HEK293 (cell line): ENCODE data around the gene TMEM164.

Experiments
- CTCF ChIA-PET: fragments of 350-600 bp; formaldehyde crosslinking; extraction: SDS; loops from one replicate; lab custom pipeline; 2021; ENCODE audit warnings: antibody characterized with exemption; lab: Yijun Ruan, JAX
- POLR2A ChIA-PET: fragments of 300-600 bp; formaldehyde crosslinking; extraction: SDS; loops from one replicate; lab custom pipeline; 2020; ENCODE audit warnings: antibody characterized with exemption, inconsistent platforms; lab: Yijun Ruan, JAX
- H3K27ac ChIP-seq: fragments of 200-500 bp; sonication (Bioruptor generic); 2 replicates; pipeline ENCODE4 v1.5.1; 2014; ENCODE audit warnings: low read depth, low read length, control low read depth, inconsistent platforms; ENCODE audit errors: extremely low read depth
- H3K36me3 ChIP-seq, 2 experiments: fragments of 200-500 bp in 1 of 2; sonication (Bioruptor generic) in 1 of 2; 1 replicate in 1 of 2; 2 replicates in 1 of 2; pipeline ENCODE4 v1.5.1; 2014 to 2017; ENCODE audit warnings: inconsistent platforms in 2 of 2, low read length in 2 of 2; ENCODE audit not compliant: control insufficient read depth in 2 of 2, insufficient read depth in 1 of 2
- H3K4me1 ChIP-seq: fragments of 200-500 bp; sonication (Bioruptor generic); 2 replicates; pipeline ENCODE4 v1.5.1; 2014; ENCODE audit warnings: mild to moderate bottlenecking, low read length, inconsistent platforms; ENCODE audit not compliant: control insufficient read depth, insufficient read depth
- H3K4me3 ChIP-seq: 2 replicates; pipeline ENCODE4 v1.5.1; 2011; ENCODE audit warnings: low read depth, mild to moderate bottlenecking, control low read depth, low read length, moderate library complexity
- H3K9me3 ChIP-seq: fragments of 200-500 bp; sonication (Bioruptor generic); 2 replicates; pipeline ENCODE4 v1.5.1; 2014; ENCODE audit warnings: low read depth, low read length, inconsistent platforms; ENCODE audit not compliant: control insufficient read depth, insufficient read depth
- BCL6B ChIP-seq: fragments of 450-650 bp; formaldehyde crosslinking; IDR thresholded peaks from 2 replicates; pipeline ENCODE4 v1.5.1; 2017; ENCODE audit warnings: missing biosample characterization, missing genetic modification characterization
- GLI2 ChIP-seq: fragments of 450-650 bp; formaldehyde crosslinking; IDR thresholded peaks from 2 replicates; pipeline ENCODE4; 2017; ENCODE audit warnings: missing biosample characterization, missing genetic modification characterization, low read depth, borderline replicate concordance
- INSM2 ChIP-seq: fragments of 450-650 bp; formaldehyde crosslinking; IDR thresholded peaks from 2 replicates; pipeline ENCODE4 v1.5.1; 2016; ENCODE audit warnings: missing biosample characterization, missing genetic modification characterization
- YY2 ChIP-seq: fragments of 450-650 bp; formaldehyde crosslinking; IDR thresholded peaks from 2 replicates; pipeline ENCODE4 v1.5.1; 2016; ENCODE audit warnings: missing biosample characterization, missing genetic modification characterization
- ZBTB21 ChIP-seq: fragments of 450-650 bp; formaldehyde crosslinking; IDR thresholded peaks from 2 replicates; pipeline ENCODE4 v1.5.1; 2017; ENCODE audit warnings: missing biosample characterization, missing genetic modification characterization
- ZBTB44 ChIP-seq: fragments of 450-650 bp; IDR thresholded peaks from 2 replicates; pipeline ENCODE4 v1.5.1; 2018; ENCODE audit warnings: missing biosample characterization, mild to moderate bottlenecking, missing genetic modification characterization
- ZBTB8A ChIP-seq: fragments of 450-650 bp; formaldehyde crosslinking; IDR thresholded peaks from 2 replicates; pipeline ENCODE4 v1.5.1; 2016; ENCODE audit warnings: missing biosample characterization, missing genetic modification characterization
- ZNF19 ChIP-seq: fragments of 450-650 bp; formaldehyde crosslinking; IDR thresholded peaks from 2 replicates; pipeline ENCODE4; 2016; ENCODE audit warnings: missing biosample characterization, missing genetic modification characterization, low read depth
- ZNF266 ChIP-seq: fragments of 450-650 bp; formaldehyde crosslinking; IDR thresholded peaks from 2 replicates; pipeline ENCODE4 v1.5.1; 2016; ENCODE audit warnings: missing biosample characterization, missing genetic modification characterization, low read depth
- ZNF274 ChIP-seq, 2 experiments: fragments of 200-500 bp in 1 of 2; fragments of 450-650 bp in 1 of 2; sonication (Bioruptor generic) in 1 of 2; formaldehyde crosslinking in 1 of 2; IDR thresholded peaks; 2 replicates each; pipeline versions ENCODE4 v1.5.1 to v1.6.1; 2014 to 2016; ENCODE audit warnings: borderline replicate concordance in 1 of 2, inconsistent platforms in 1 of 2, low read length in 1 of 2, missing biosample characterization in 1 of 2, missing genetic modification characterization in 1 of 2
- ZNF280C ChIP-seq: fragments of 450-650 bp; formaldehyde crosslinking; IDR thresholded peaks from 2 replicates; pipeline ENCODE4 v1.5.1; 2016; ENCODE audit warnings: missing biosample characterization, missing genetic modification characterization
- ZNF488 ChIP-seq: fragments of 450-650 bp; formaldehyde crosslinking; IDR thresholded peaks from 2 replicates; pipeline ENCODE4 v1.5.1; 2016; ENCODE audit warnings: missing biosample characterization, missing genetic modification characterization
- ZNF510 ChIP-seq: fragments of 450-650 bp; formaldehyde crosslinking; IDR thresholded peaks from 2 replicates; pipeline ENCODE4 v1.5.1; 2018; ENCODE audit warnings: mild to moderate bottlenecking, missing genetic modification characterization, missing biosample characterization; ENCODE audit not compliant: insufficient replicate concordance
- ZNF544 ChIP-seq: fragments of 450-650 bp; formaldehyde crosslinking; IDR thresholded peaks from 2 replicates; pipeline ENCODE4 v1.5.0; 2017; ENCODE audit warnings: missing biosample characterization, missing genetic modification characterization
- ZNF571 ChIP-seq: fragments of 450-650 bp; formaldehyde crosslinking; IDR thresholded peaks from 2 replicates; pipeline ENCODE4 v1.5.0; 2017; ENCODE audit warnings: missing biosample characterization, missing genetic modification characterization
- ZNF692 ChIP-seq: fragments of 450-650 bp; formaldehyde crosslinking; IDR thresholded peaks from 2 replicates; pipeline ENCODE4 v1.5.1; 2016; ENCODE audit warnings: missing biosample characterization, missing genetic modification characterization
- ZNF701 ChIP-seq: fragments of 450-650 bp; formaldehyde crosslinking; IDR thresholded peaks from 2 replicates; pipeline ENCODE4 v1.5.1; 2016; ENCODE audit warnings: missing biosample characterization, missing genetic modification characterization
- ZNF76 ChIP-seq: fragments of 450-650 bp; formaldehyde crosslinking; IDR thresholded peaks from 2 replicates; pipeline ENCODE4; 2016; ENCODE audit warnings: low read depth, missing biosample characterization, missing genetic modification characterization, borderline replicate concordance

The TMEM164 gene

GRCh38 chrX:109954955-109955354 lies 48.0 kb upstream of the TMEM164 start:
- POLR2A ChIA-PET, result no interaction called here
- H3K9me3 ChIP-seq, result no peaks in the 10 kb centered on the region
- H3K4me3 ChIP-seq, result no peak overlapping the region
- no peaks in the 10 kb centered on the region for H3K36me3 ChIP-seq
- CTCF ChIA-PET, result interaction anchor here (0.6 to 3.0 kb wide), 4 partner anchors 45 to 1144 kb away, joined by 3 to 7 read pairs (median 5); no protein-coding TSS in a partner anchor
- no peaks in the 10 kb centered on the region for H3K4me1 ChIP-seq
- H3K27ac ChIP-seq, result no peak overlapping the region
- TF ChIP-seq BCL6B (tag by site-specific recombination), result no peak

GRCh38 chrX:109958266-109958665 lies 44.6 kb upstream of the TMEM164 start:
- no peaks in the 10 kb centered on the region for H3K4me1 ChIP-seq
- no peaks in the 10 kb centered on the region for H3K9me3 ChIP-seq
- POLR2A ChIA-PET, result no interaction called here
- H3K4me3 ChIP-seq, result no peak overlapping the region
- no peaks in the 10 kb centered on the region for H3K36me3 ChIP-seq
- no peak for TF ChIP-seq ZBTB8A
- no peak for TF ChIP-seq ZNF19 (tag by site-specific recombination)
- no peak for TF ChIP-seq ZNF266 (tag by site-specific recombination)
- no peak for TF ChIP-seq ZNF76
- TF ChIP-seq, all 188 proteins: peak for 0
- no peak overlapping the region for H3K27ac ChIP-seq
- CTCF ChIA-PET, result interaction anchor here (0.9 kb wide), 1 partner anchor 189 kb away, joined by 4 read pairs; no protein-coding TSS in a partner anchor

- Histone ChIP-seq H3K27ac (no peak overlapping the region), H3K36me3 (no peaks in the 10 kb centered on the region), H3K9me3 (no peaks in the 10 kb centered on the region), H3K4me3 (no peak overlapping the region), H3K4me1 (no peaks in the 10 kb centered on the region)
- POLR2A ChIA-PET, result no interaction called here
- CTCF ChIA-PET, result no interaction called here
- no peak for TF ChIP-seq ZNF571
- TF ChIP-seq ZBTB44 (tag by site-specific recombination), result no peak
- TF ChIP-seq ZNF510 (tag by site-specific recombination), result no peak
- no peak for TF ChIP-seq ZNF544
- TF ChIP-seq ZNF274 (IDR thresholded peaks at IDR 0.05; ENCODE audit: low read length), result no peak
- TF ChIP-seq ZNF274 (tag by site-specific recombination; IDR thresholded peaks at IDR 0.05; ENCODE audit: borderline replicate concordance), result no peak
- TF ChIP-seq ZNF692 (tag by site-specific recombination), result no peak
- TF ChIP-seq GLI2, result no peak
- no peak for TF ChIP-seq ZBTB21 (tag by site-specific recombination)
- TF ChIP-seq ZNF488 (tag by site-specific recombination), result no peak
- no peak for TF ChIP-seq YY2 (tag by site-specific recombination)
- TF ChIP-seq ZNF701 (tag by site-specific recombination), result no peak
- TF ChIP-seq ZNF280C, result no peak
- no peak for TF ChIP-seq INSM2 (tag by site-specific recombination)
Measured at GRCh38 chrX:109959356-109959871, 43.5 kb upstream of the TMEM164 start.
